ENCODE data around the gene DYNLT4. TPM values are rescaled to one million over a fixed set of nuclear protein-coding genes. Genes with fewer than 3 reads are reported as not detected.
A peak's percentile ranks its signal among the peaks of the same experiment; 100 is the strongest.
"Not testable (repeated sequence)": the region's sequence is repeated elsewhere in the genome, so short reads cannot be mapped to it uniquely, and the experiment has no call there.

DYNLT4 gene
- total and polyA plus RNA-seq, 2 of the 13 experiments (the other 11 are each of a cell fraction or from before 2014, with no cell fraction given): 0.77 TPM; not detected in 1

- H3K27me3 ChIP-seq (ENCODE audit: control insufficient read depth in 1 of 2, insufficient read depth in 2 of 2, low read length in 2 of 2); H3K27ac ChIP-seq (ENCODE audit: extremely low read length, insufficient read depth, low read length); H4K20me1 ChIP-seq (ENCODE audit: insufficient read depth, low read length); intact Hi-C loops (cut with micrococcal nuclease; ENCODE audit: unreplicated experiment); ATAC-seq; H2AFZ ChIP-seq (ENCODE audit: low read length); CTCF ChIA-PET (ENCODE audit: low intra/inter-chr PET ratio, low total read pairs); H3K4me3 ChIP-seq (replicated peaks in 1 of 3; ENCODE audit: insufficient read depth in 1 of 3, low read depth in 2 of 3, low read length in 3 of 3); FAIRE-seq; DNase-seq (ENCODE audit: low spot score); H3K9ac ChIP-seq (ENCODE audit: insufficient read depth, low read depth, low read length); H3K9me3 ChIP-seq (ENCODE audit: low read length); H3K4me2 ChIP-seq (ENCODE audit: low read depth, low read length); BruUV-seq (replicated peaks); in situ Hi-C loops (cut with HindIII; ENCODE audit: extremely low pct_ligation_motif_present, low pct_unique_long_range_greater_than_20kb); H3K36me3 ChIP-seq (replicated peaks in 1 of 2; ENCODE audit: control insufficient read depth in 1 of 2, insufficient read depth in 2 of 2, low read length in 2 of 2): not testable (repeated sequence)
- Histone ChIP-seq H3K4me1 (ENCODE audit: insufficient read depth, low read length) (peaks cover 51% of the 10 kb centered on the region), H3K79me2 (ENCODE audit: insufficient read depth, low read length) (peaks cover 17% of the 10 kb centered on the region)
- 58% methylated on average over 8 of the region's 8 CpGs for WGBS (ENCODE audit: low lambda C conversion rate)
- POLR2A ChIA-PET: interaction anchor here (1.5 to 6.7 kb wide), 3 partner anchors 11 to 23 kb away, joined by 4 to 237 read pairs (median 168); partner anchors contain the start of genes BTBD19, DYNLT4 and RPS8
Measured at GRCh38 chr1:44797886-44798285, 9.3 kb downstream of the DYNLT4 start.

GRCh38 chr1:44792736-44793502 lies 14.2 kb downstream of the DYNLT4 start:
- ATAC-seq (peak; percentile 6; the same call in 1 of the 3 replicates), DNase-seq (ENCODE audit: low spot score) (no peak), FAIRE-seq (no peak)
- Histone ChIP-seq H3K4me2 (ENCODE audit: low read depth, low read length) (no peak overlapping the region), H3K4me1 (ENCODE audit: insufficient read depth, low read length) (peaks cover 32% of the 10 kb centered on the region), H4K20me1 (ENCODE audit: insufficient read depth, low read length) (no peaks in the 10 kb centered on the region), H3K9ac (ENCODE audit: insufficient read depth, low read depth, low read length) (no peak overlapping the region), H2AFZ (ENCODE audit: low read length) (no peak overlapping the region), H3K36me3 (replicated peaks in 1 of 2; ENCODE audit: control insufficient read depth in 1 of 2, insufficient read depth in 2 of 2, low read length in 2 of 2) (no peaks in the 10 kb centered on the region), H3K27ac (ENCODE audit: extremely low read length, insufficient read depth, low read length) (no peak overlapping the region), H3K79me2 (ENCODE audit: insufficient read depth, low read length) (no peaks in the 10 kb centered on the region), H3K9me3 (ENCODE audit: low read length) (no peaks in the 10 kb centered on the region), H3K27me3 (ENCODE audit: control insufficient read depth in 1 of 2, insufficient read depth in 2 of 2, low read length in 2 of 2) (peaks cover 0 to 9% of the 10 kb centered on the region in 2 experiments; a peak in 2 of 5 replicates), H3K4me3 (replicated peaks in 1 of 3; ENCODE audit: insufficient read depth in 1 of 3, low read depth in 2 of 3, low read length in 3 of 3) (no peak overlapping the region)
- ChIA-PET CTCF (ENCODE audit: low intra/inter-chr PET ratio, low total read pairs) (interaction anchor here (0.6 to 2.2 kb wide), 2 partner anchors 38 to 43 kb away, joined by 3 to 8 read pairs; no protein-coding TSS in a partner anchor), POLR2A (interaction anchor here (0.6 to 2.8 kb wide), 8 partner anchors 8 to 219 kb away, joined by 4 to 23 read pairs (median 6); partner anchors contain the start of genes BTBD19, DYNLT4, HECTD3 and RPS8)
- WGBS (ENCODE audit: low lambda C conversion rate): 46% methylated on average over 7 of the region's 9 CpGs
- in situ Hi-C loops (cut with HindIII; ENCODE audit: extremely low pct_ligation_motif_present, low pct_unique_long_range_greater_than_20kb) (loop anchor here (5.0 kb wide), 1 partner anchor 34 kb away; no protein-coding TSS in a partner anchor), intact Hi-C loops (cut with micrococcal nuclease; ENCODE audit: unreplicated experiment) (loop anchor here (2.0 kb wide), 2 partner anchors 16 to 34 kb away; partner anchors contain the start of gene BTBD19)
- no TSS peak for BruUV-seq (replicated peaks)
- TF ChIP-seq ZNF770 (CRISPR knock-in tag; IDR thresholded peaks at IDR 0.05): peak; percentile 45; the same call in 1 of the 2 replicates
- TF ChIP-seq AFF4 (CRISPR knock-in tag; IDR thresholded peaks at IDR 0.05): no peak
- TF ChIP-seq HDAC6 (IDR thresholded peaks at IDR 0.05; ENCODE audit: low read depth, low read length): no peak
- TF ChIP-seq ETS1 (CRISPR knock-in tag; IDR thresholded peaks at IDR 0.05): no peak
- TF ChIP-seq SMAD1 (CRISPR knock-in tag; IDR thresholded peaks at IDR 0.05; ENCODE audit: borderline replicate concordance, low read depth): no peak
- TF ChIP-seq ZKSCAN1 (IDR thresholded peaks at IDR 0.05; ENCODE audit: low read length): no peak
